K562 (cell line): ENCODE data around the gene TRUB2. TPM values are rescaled to one million over a fixed set of nuclear protein-coding genes. Genes with fewer than 3 reads are reported as not detected.

Experiments used
- ATF2 ChIP-seq: sonication (generic); formaldehyde crosslinking; IDR thresholded peaks from 2 replicates; pipeline ENCODE4 v1.8.1; 2022; ENCODE audit warnings: missing genetic modification reagents
- CBX1 ChIP-seq: sonication (generic); IDR thresholded peaks from 2 replicates; pipeline ENCODE4 v1.6.1; 2016; ENCODE audit warnings: antibody characterized with exemption, low read depth, mild to moderate bottlenecking
- CREB3L1 ChIP-seq: fragments of 450-650 bp; IDR thresholded peaks from 2 replicates; pipeline ENCODE4 v1.6.1; 2014; ENCODE audit warnings: low read depth, mild to moderate bottlenecking, moderate library complexity, borderline replicate concordance
- DACH1 ChIP-seq: fragments of 450-650 bp; IDR thresholded peaks from 2 replicates; pipeline ENCODE4 v1.6.1; 2018; ENCODE audit not compliant: partially characterized antibody
- FOXA1 ChIP-seq: fragments of 450-650 bp; IDR thresholded peaks from 2 replicates; pipeline ENCODE4 v1.6.1; 2016; ENCODE audit warnings: mild to moderate bottlenecking, borderline replicate concordance
- HLTF ChIP-seq: fragments of 450-650 bp; IDR thresholded peaks from 2 replicates; pipeline ENCODE4 v1.6.1; 2016
- HNRNPK ChIP-seq: fragments of 200-400 bp; formaldehyde crosslinking; IDR thresholded peaks from one replicate; pipeline ENCODE4 v1.6.1; 2018; ENCODE audit warnings: mild to moderate bottlenecking, low read depth, low read length; ENCODE audit not compliant: poor library complexity, severe bottlenecking
- IRF2 ChIP-seq: sonication (generic); formaldehyde crosslinking; IDR thresholded peaks from 2 replicates; pipeline ENCODE4 v1.8.1; 2022; ENCODE audit warnings: mild to moderate bottlenecking, missing genetic modification reagents
- JUN ChIP-seq, 2 experiments: sonication (generic) in 1 of 2; formaldehyde crosslinking in 1 of 2; IDR thresholded peaks; 2 replicates each; pipeline versions ENCODE4 v1.6.1 to v1.8.0; 2012 to 2022; ENCODE audit warnings: borderline replicate concordance in 2 of 2, mild to moderate bottlenecking in 2 of 2, improper control_type of control experiment in 1 of 2, low read depth in 1 of 2, low read length in 1 of 2, missing genetic modification reagents in 1 of 2
- MTF1 ChIP-seq: fragments of 250-450 bp; sonication (Bioruptor Pico); IDR thresholded peaks from 2 replicates; pipeline ENCODE4 v1.9.0; 2021; ENCODE audit warnings: moderate library complexity, mild to moderate bottlenecking, inconsistent platforms, borderline replicate concordance
- MYNN ChIP-seq, 2 experiments: sonication (generic); formaldehyde crosslinking in 1 of 2; IDR thresholded peaks; 2 replicates each; pipeline versions ENCODE4 v1.5.0 to v1.6.1; 2016 to 2020; ENCODE audit warnings: antibody characterized with exemption in 1 of 2, missing genetic modification reagents in 1 of 2
- NFYB ChIP-seq: IDR thresholded peaks from 2 replicates; pipeline ENCODE4 v1.6.1; 2011; ENCODE audit warnings: mild to moderate bottlenecking, moderate library complexity; ENCODE audit not compliant: insufficient read length; ENCODE audit errors: extremely low read depth
- RBFOX2 ChIP-seq: fragments of 200-400 bp; formaldehyde crosslinking; IDR thresholded peaks from 2 replicates; pipeline ENCODE4 v1.6.1; 2017; ENCODE audit warnings: low read depth, mild to moderate bottlenecking, low read length, moderate library complexity
- STAT5A ChIP-seq: IDR thresholded peaks from 2 replicates; pipeline ENCODE4 v1.6.1; 2012; ENCODE audit warnings: low read length, inconsistent platforms, borderline replicate concordance
- STAT5B ChIP-seq: fragments of 250-450 bp; sonication (Bioruptor Pico); IDR thresholded peaks from 2 replicates; pipeline ENCODE4 v1.8.0; 2021; ENCODE audit warnings: mild to moderate bottlenecking, inconsistent platforms
- ZKSCAN8 ChIP-seq: fragments of 200-800 bp; sonication (Bioruptor generic); IDR thresholded peaks from 2 replicates; pipeline ENCODE4 v1.6.1; 2016; ENCODE audit warnings: missing genetic modification characterization, missing compliant biosample characterization
- ZNF445 ChIP-seq: fragments of 250-450 bp; sonication (Bioruptor Pico); IDR thresholded peaks from 2 replicates; pipeline ENCODE4 v1.4.0; 2020; ENCODE audit warnings: low read depth, mild to moderate bottlenecking, moderate library complexity
- ZNF57 ChIP-seq: fragments of 450-650 bp; formaldehyde crosslinking; IDR thresholded peaks from 2 replicates; pipeline ENCODE4 v1.4.0; 2020; ENCODE audit warnings: mild to moderate bottlenecking, moderate library complexity
- ZNF717 ChIP-seq: fragments of 250-450 bp; sonication (Bioruptor Pico); IDR thresholded peaks from 2 replicates; pipeline ENCODE4 v1.5.0; 2021
- polyA plus RNA-seq, 8 experiments: library from polyadenylated mRNA; depleted of rRNA in 4 of 8; stranded (reverse) in 5 of 8; unstranded in 3 of 8; fragments of >200 nt; fragmentation: Nextera tagmentation in 2 of 8; fragmentation: Illumina TruSeq in 1 of 8; extraction: Ambion mirVana in 2 of 8; extraction: Trizol in 1 of 8; gene quantifications; 2 replicates each; pipeline versions ENCODE4 v1.2.1 to v1.2.3, GENCODE V29; 2011 to 2014; ENCODE audit warnings: inconsistent platforms in 1 of 8, missing spikeins in 1 of 8
- total RNA-seq, 7 experiments: library from RNA; depleted of rRNA in 6 of 7; stranded (reverse); fragments of >200 nt in 6 of 7; fragmentation: Illumina TruSeq in 2 of 7; extraction: Trizol in 2 of 7; gene quantifications; 2 replicates each; pipeline versions ENCODE4 v1.2.1 to v1.2.3, GENCODE V29; 2011 to 2021; ENCODE audit warnings: low replicate concordance in 1 of 7
- TF ChIP-seq, protein P1 (sequence below): fragments of 450-650 bp; formaldehyde crosslinking; IDR thresholded peaks from 2 replicates; pipeline ENCODE4 v1.4.0; 2020; ENCODE audit warnings: mild to moderate bottlenecking, moderate library complexity
- TF ChIP-seq, protein P2 (sequence below): fragments of 200-800 bp; sonication (Bioruptor generic); IDR thresholded peaks from 2 replicates; pipeline ENCODE4 v1.6.1; 2017; ENCODE audit warnings: missing genetic modification characterization, missing compliant biosample characterization

The TRUB2 gene
- total and polyA plus RNA-seq, 9 of the 15 experiments (the other 6 are each of a cell fraction or from before 2014, with no cell fraction given), result 9.3 to 110 (median 63.0) TPM

GRCh38 chr9:128339761-128340690 is 17.8 kb upstream of the TRUB2 start, which contains the start of gene SLC27A4 (continued):
- TF ChIP-seq STAT5A (no peak; the same call in 1 of the 2 replicates), ZKSCAN8 (CRISPR knock-in tag) (no peak), ZNF445 (CRISPR knock-in tag) (no peak), FOXA1 (no peak), JUN (IDR thresholded peaks at IDR 0.05; ENCODE audit: borderline replicate concordance, low read depth, low read length) (peak; percentile 68; the same call in 1 of the 2 replicates), JUN (CRISPR knock-in tag; IDR thresholded peaks at IDR 0.05; ENCODE audit: borderline replicate concordance) (no peak), CBX1 (no peak), HNRNPK (no peak), ZNF57 (CRISPR knock-in tag) (no peak), RBFOX2 (peak; percentile 69), NFYB (no peak), DACH1 (no peak), MTF1 (CRISPR knock-in tag) (peak; percentile 3; the same call in 1 of the 2 replicates), IRF2 (CRISPR knock-in tag) (no peak), ATF2 (CRISPR knock-in tag) (no peak), MYNN (IDR thresholded peaks at IDR 0.05) (no peak), MYNN (CRISPR knock-in tag; IDR thresholded peaks at IDR 0.05) (no peak), ZNF717 (CRISPR knock-in tag) (no peak), CREB3L1 (peak; percentile 96), STAT5B (CRISPR knock-in tag) (no peak), HLTF (peak; percentile 86; the same call in 1 of the 2 replicates)
- TF ChIP-seq, protein P1, sequence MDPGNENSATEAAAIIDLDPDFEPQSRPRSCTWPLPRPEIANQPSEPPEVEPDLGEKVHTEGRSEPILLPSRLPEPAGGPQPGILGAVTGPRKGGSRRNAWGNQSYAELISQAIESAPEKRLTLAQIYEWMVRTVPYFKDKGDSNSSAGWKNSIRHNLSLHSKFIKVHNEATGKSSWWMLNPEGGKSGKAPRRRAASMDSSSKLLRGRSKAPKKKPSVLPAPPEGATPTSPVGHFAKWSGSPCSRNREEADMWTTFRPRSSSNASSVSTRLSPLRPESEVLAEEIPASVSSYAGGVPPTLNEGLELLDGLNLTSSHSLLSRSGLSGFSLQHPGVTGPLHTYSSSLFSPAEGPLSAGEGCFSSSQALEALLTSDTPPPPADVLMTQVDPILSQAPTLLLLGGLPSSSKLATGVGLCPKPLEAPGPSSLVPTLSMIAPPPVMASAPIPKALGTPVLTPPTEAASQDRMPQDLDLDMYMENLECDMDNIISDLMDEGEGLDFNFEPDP (CRISPR knock-in tag), result no peak
- TF ChIP-seq, protein P2, sequence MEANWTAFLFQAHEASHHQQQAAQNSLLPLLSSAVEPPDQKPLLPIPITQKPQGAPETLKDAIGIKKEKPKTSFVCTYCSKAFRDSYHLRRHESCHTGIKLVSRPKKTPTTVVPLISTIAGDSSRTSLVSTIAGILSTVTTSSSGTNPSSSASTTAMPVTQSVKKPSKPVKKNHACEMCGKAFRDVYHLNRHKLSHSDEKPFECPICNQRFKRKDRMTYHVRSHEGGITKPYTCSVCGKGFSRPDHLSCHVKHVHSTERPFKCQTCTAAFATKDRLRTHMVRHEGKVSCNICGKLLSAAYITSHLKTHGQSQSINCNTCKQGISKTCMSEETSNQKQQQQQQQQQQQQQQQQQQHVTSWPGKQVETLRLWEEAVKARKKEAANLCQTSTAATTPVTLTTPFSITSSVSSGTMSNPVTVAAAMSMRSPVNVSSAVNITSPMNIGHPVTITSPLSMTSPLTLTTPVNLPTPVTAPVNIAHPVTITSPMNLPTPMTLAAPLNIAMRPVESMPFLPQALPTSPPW, result peak; percentile 94
